HepG2 (cell line): ENCODE results near the gene SIKE1. TPM values are rescaled to one million over a fixed set of nuclear protein-coding genes. Genes with fewer than 3 reads are reported as not detected.
A peak's percentile ranks its signal among the peaks of the same experiment; 100 is the strongest.

Source experiments
- ARNT ChIP-seq: fragments of 450-650 bp; IDR thresholded peaks from 2 replicates; pipeline ENCODE4 v1.6.1; 2017
- ATF6 ChIP-seq: sonication (generic); formaldehyde crosslinking; conservative IDR thresholded peaks from 2 replicates; pipeline ENCODE4 v1.4.0; 2020; ENCODE audit warnings: missing genetic modification reagents
- CBFB ChIP-seq: sonication (generic); formaldehyde crosslinking; IDR thresholded peaks from 2 replicates; pipeline ENCODE4 v1.4.0; 2020; ENCODE audit warnings: missing genetic modification reagents
- EEA1 ChIP-seq: sonication (generic); formaldehyde crosslinking; IDR thresholded peaks from 2 replicates; pipeline ENCODE4 v1.5.1; 2020; ENCODE audit warnings: mild to moderate bottlenecking, missing genetic modification reagents, borderline replicate concordance
- FOXA3 ChIP-seq: IDR thresholded peaks from 2 replicates; pipeline ENCODE4 v1.6.1; 2016; ENCODE audit warnings: missing genetic modification reagents, missing compliant biosample characterization
- GLMP ChIP-seq: sonication (generic); formaldehyde crosslinking; IDR thresholded peaks from 2 replicates; pipeline ENCODE4 v1.9.0; 2021; ENCODE audit warnings: missing genetic modification reagents, mild to moderate bottlenecking, borderline replicate concordance
- NFIB ChIP-seq: sonication (generic); formaldehyde crosslinking; IDR thresholded peaks from 2 replicates; pipeline ENCODE4 v1.9.0; 2021; ENCODE audit warnings: missing genetic modification reagents, mild to moderate bottlenecking, borderline replicate concordance
- NFIC ChIP-seq: IDR thresholded peaks from 2 replicates; pipeline ENCODE4 v1.6.1; 2012; ENCODE audit warnings: mild to moderate bottlenecking, low read length, inconsistent platforms
- NFKBIZ ChIP-seq: IDR thresholded peaks from 2 replicates; pipeline ENCODE4 v1.6.1; 2018; ENCODE audit warnings: missing genetic modification reagents, missing compliant biosample characterization
- RELA ChIP-seq: sonication (generic); formaldehyde crosslinking; IDR thresholded peaks from 2 replicates; pipeline ENCODE4 v1.4.0; 2020; ENCODE audit warnings: missing genetic modification reagents
- SKI ChIP-seq: fragments of 450-650 bp; IDR thresholded peaks from one replicate; pipeline ENCODE4 v1.6.1; 2018; ENCODE audit warnings: mild to moderate bottlenecking; ENCODE audit not compliant: partially characterized antibody
- SRF ChIP-seq: IDR thresholded peaks from 2 replicates; pipeline ENCODE4 v1.6.1; 2011; ENCODE audit warnings: mild to moderate bottlenecking, low read depth, low read length, moderate library complexity
- SRSF1 ChIP-seq: fragments of 200-400 bp; formaldehyde crosslinking; optimal IDR thresholded peaks from 2 replicates; pipeline ENCODE3; 2017; ENCODE audit warnings: mild to moderate bottlenecking, low read depth, low read length, moderate library complexity
- U2AF2 ChIP-seq: fragments of 200-400 bp; formaldehyde crosslinking; IDR thresholded peaks from 2 replicates; pipeline ENCODE4 v1.6.1; 2017; ENCODE audit warnings: low read depth, mild to moderate bottlenecking, low read length
- ZFY ChIP-seq: sonication (generic); formaldehyde crosslinking; IDR thresholded peaks from 2 replicates; pipeline ENCODE4 v1.4.0; 2020; ENCODE audit warnings: missing genetic modification reagents
- ZNF17 ChIP-seq: sonication (generic); formaldehyde crosslinking; IDR thresholded peaks from 2 replicates; pipeline ENCODE4 v1.5.0; 2020; ENCODE audit warnings: mild to moderate bottlenecking, missing genetic modification reagents
- ZNF337 ChIP-seq: sonication (generic); formaldehyde crosslinking; IDR thresholded peaks from 2 replicates; pipeline ENCODE4 v1.5.1; 2020; ENCODE audit warnings: missing genetic modification reagents, low read depth, mild to moderate bottlenecking, borderline replicate concordance
- ZNF652 ChIP-seq: IDR thresholded peaks from 2 replicates; pipeline ENCODE4 v1.6.1; 2016; ENCODE audit warnings: low read depth, borderline replicate concordance
- ZNF891 ChIP-seq: sonication (generic); formaldehyde crosslinking; IDR thresholded peaks from 2 replicates; pipeline ENCODE4 v1.5.0; 2020; ENCODE audit warnings: mild to moderate bottlenecking, missing genetic modification reagents
- polyA plus RNA-seq, 8 experiments: library from polyadenylated mRNA; depleted of rRNA in 3 of 8; stranded (reverse) in 7 of 8; unstranded in 1 of 8; fragments of >200 nt; fragmentation: Illumina TruSeq in 4 of 8; extraction: Trizol in 4 of 8; gene quantifications; 2 replicates each; pipeline versions ENCODE4 v1.2.1 to v1.2.3, GENCODE V29; 2011 to 2016; ENCODE audit warnings: low read depth in 4 of 8, missing spikeins in 1 of 8, mixed read lengths in 1 of 8; ENCODE audit not compliant: insufficient read depth in 1 of 8
- total RNA-seq, 5 experiments: library from RNA; depleted of rRNA; stranded (reverse); fragments of >200 nt; fragmentation: Illumina TruSeq; extraction: Trizol; gene quantifications; 2 replicates each; pipeline ENCODE4 v1.2.3, GENCODE V29; 2016; ENCODE audit warnings: low read depth in 1 of 5

The SIKE1 gene
- total and polyA plus RNA-seq, 2 of the 13 experiments (the other 11 are each of a cell fraction or from before 2014, with no cell fraction given), result 36.5 to 58.4 TPM

GRCh38 chr1:114780344-114781226 is at the start of gene SIKE1 (continued):
- TF ChIP-seq ARNT, result no peak
- 0 out of 2 replicates have a peak, but pooled peaks have one; percentile 17 for TF ChIP-seq RELA (CRISPR knock-in tag)
- TF ChIP-seq FOXA3, result peak; percentile 44; the same call in 1 of the 2 replicates
- TF ChIP-seq ZNF17, result no peak
- peak; percentile 57; the same call in 1 of the 2 replicates for TF ChIP-seq ATF6 (CRISPR knock-in tag)
- peak; percentile 82 for TF ChIP-seq CBFB (CRISPR knock-in tag)
- TF ChIP-seq ZNF337 (CRISPR knock-in tag), result 0 out of 2 replicates have a peak, but pooled peaks have one; percentile 70
- no peak for TF ChIP-seq SRF
- TF ChIP-seq SKI, result peak; percentile 29
- peak; percentile 87; the same call in 1 of the 2 replicates for TF ChIP-seq ZNF891 (CRISPR knock-in tag)
- no peak for TF ChIP-seq NFIC
- TF ChIP-seq U2AF2, result no peak
- TF ChIP-seq NFKBIZ, result 0 out of 2 replicates have a peak, but pooled peaks have one; percentile 27
- no peak for TF ChIP-seq EEA1
- TF ChIP-seq ZNF652 (CRISPR knock-in tag), result peak; percentile 88
- no peak for TF ChIP-seq GLMP (CRISPR knock-in tag)
- TF ChIP-seq SRSF1, result peak; percentile 85
- TF ChIP-seq ZFY (CRISPR knock-in tag), result peak; percentile 75
- TF ChIP-seq NFIB, result no peak
